Vagina (tissue), 2 donors: ENCODE data around the gene NTNG1.

Experiments used
- CTCF ChIP-seq, 3 experiments: fragments of 450-650 bp in 2 of 3; fragments of 200-600 bp in 1 of 3; sonication (generic) in 1 of 3; IDR thresholded peaks; one replicate each; pipeline ENCODE4 v1.5.1; 2017 to 2019; ENCODE audit warnings: antibody characterized with exemption in 3 of 3, mild to moderate bottlenecking in 2 of 3, moderate library complexity in 2 of 3
- POLR2A ChIP-seq, 2 donors: fragments of 450-650 bp; IDR thresholded peaks; one replicate each; pipeline ENCODE4 v1.6.1; 2017; ENCODE audit warnings: antibody characterized with exemption in 2 of 2, mild to moderate bottlenecking in 2 of 2, moderate library complexity in 2 of 2

- TF ChIP-seq CTCF (IDR thresholded peaks at IDR 0.05) = no peak
- TF ChIP-seq POLR2A (IDR thresholded peaks at IDR 0.05) = no peak
These were observed 203.5 kb downstream of the NTNG1 start for GRCh38 chr1:107344268-107344760.
